ENCODE results near the gene CETN2.

CETN2 gene

GRCh38 chrX:152873361-152873760 is 42.8 kb upstream of the CETN2 start:
- H3F3A ChIP-seq (ENCODE audit: insufficient read depth, low read length), result no peaks in the 10 kb centered on the region
- H3K27me3 ChIP-seq (ENCODE audit: insufficient read depth, low read length), result no peaks in the 10 kb centered on the region

GRCh38 chrX:152872522-152872921 is 42.0 kb upstream of the CETN2 start:
- Histone ChIP-seq H3K4me1 (ENCODE audit: insufficient read depth, low read length, severe bottlenecking) (no peaks in the 10 kb centered on the region), H3K27ac (ENCODE audit: low read depth, low read length, poor library complexity, severe bottlenecking) (no peak overlapping the region), H3F3A (ENCODE audit: insufficient read depth, low read length) (no peaks in the 10 kb centered on the region), H3K9me2 (ENCODE audit: low read depth, low read length) (no peaks in the 10 kb centered on the region), H3K79me2 (ENCODE audit: insufficient read depth, low read length) (no peaks in the 10 kb centered on the region), H3K4me2 (ENCODE audit: low read length) (no peak overlapping the region), H2AFZ (ENCODE audit: low read length) (no peak overlapping the region), H4K20me1 (ENCODE audit: insufficient read depth, low read length) (no peaks in the 10 kb centered on the region), H3K27me3 (ENCODE audit: insufficient read depth, low read length) (no peaks in the 10 kb centered on the region), H3K36me3 (ENCODE audit: insufficient read depth, low read length) (peaks cover 23% of the 10 kb centered on the region), H3K9me3 (ENCODE audit: low read length) (no peaks in the 10 kb centered on the region), H3K4me3 (ENCODE audit: low read depth, low read length, poor library complexity, severe bottlenecking) (no peak overlapping the region), H3K9ac (ENCODE audit: low read length) (no peak overlapping the region)
- no peak for TF ChIP-seq EZH2 (IDR thresholded peaks at IDR 0.05; ENCODE audit: borderline replicate concordance, low read length)
- TF ChIP-seq CTCF (IDR thresholded peaks at IDR 0.05; ENCODE audit: low read length), result no peak

More at GRCh38 chrX:152873361-152873760, 42.8 kb upstream of the CETN2 start:
- H4K20me1 ChIP-seq (ENCODE audit: insufficient read depth, low read length), result no peaks in the 10 kb centered on the region
- no peaks in the 10 kb centered on the region for H3K4me1 ChIP-seq (ENCODE audit: insufficient read depth, low read length, severe bottlenecking)
- no peak overlapping the region for H3K27ac ChIP-seq (ENCODE audit: low read depth, low read length, poor library complexity, severe bottlenecking)
- no peaks in the 10 kb centered on the region for H3K9me3 ChIP-seq (ENCODE audit: low read length)
- H3K9me2 ChIP-seq (ENCODE audit: low read depth, low read length), result no peaks in the 10 kb centered on the region
- no peak overlapping the region for H2AFZ ChIP-seq (ENCODE audit: low read length)
- no peak overlapping the region for H3K9ac ChIP-seq (ENCODE audit: low read length)
- no peaks in the 10 kb centered on the region for H3K79me2 ChIP-seq (ENCODE audit: insufficient read depth, low read length)
- H3K36me3 ChIP-seq (ENCODE audit: insufficient read depth, low read length), result peaks cover 22% of the 10 kb centered on the region
- TF ChIP-seq EZH2 (IDR thresholded peaks at IDR 0.05; ENCODE audit: borderline replicate concordance, low read length) (no peak), CTCF (IDR thresholded peaks at IDR 0.05; ENCODE audit: low read length) (no peak)
- H3K4me3 ChIP-seq (ENCODE audit: low read depth, low read length, poor library complexity, severe bottlenecking), result no peak overlapping the region
- no peak overlapping the region for H3K4me2 ChIP-seq (ENCODE audit: low read length)

- Histone ChIP-seq H3K9me3 (ENCODE audit: low read length) (no peaks in the 10 kb centered on the region), H3K4me3 (ENCODE audit: low read depth, low read length, poor library complexity, severe bottlenecking) (no peak overlapping the region), H3K4me2 (ENCODE audit: low read length) (no peak overlapping the region), H3K9me2 (ENCODE audit: low read depth, low read length) (no peaks in the 10 kb centered on the region), H3F3A (ENCODE audit: insufficient read depth, low read length) (no peaks in the 10 kb centered on the region), H3K9ac (ENCODE audit: low read length) (no peak overlapping the region), H3K27me3 (ENCODE audit: insufficient read depth, low read length) (no peaks in the 10 kb centered on the region), H4K20me1 (ENCODE audit: insufficient read depth, low read length) (no peaks in the 10 kb centered on the region), H3K4me1 (ENCODE audit: insufficient read depth, low read length, severe bottlenecking) (no peaks in the 10 kb centered on the region), H3K79me2 (ENCODE audit: insufficient read depth, low read length) (no peaks in the 10 kb centered on the region), H3K27ac (ENCODE audit: low read depth, low read length, poor library complexity, severe bottlenecking) (no peak overlapping the region), H2AFZ (ENCODE audit: low read length) (no peak overlapping the region), H3K36me3 (ENCODE audit: insufficient read depth, low read length) (peaks cover 26% of the 10 kb centered on the region)
- TF ChIP-seq CTCF (IDR thresholded peaks at IDR 0.05; ENCODE audit: low read length), result no peak
- TF ChIP-seq EZH2 (IDR thresholded peaks at IDR 0.05; ENCODE audit: borderline replicate concordance, low read length), result no peak
Observed at GRCh38 chrX:152871260-152871659, 40.7 kb upstream of the CETN2 start.

Measured in OCI-LY1 (cell line).